Prostate gland (tissue), 2 donors: ENCODE measurements around the gene ALDH16A1. TPM values are rescaled to one million over a fixed set of nuclear protein-coding genes. Genes with fewer than 3 reads are reported as not detected.

Experiments used
- DNase-seq: peaks from one replicate; pipeline ENCODE4 v3.0.0-alpha.2; 2019; ENCODE audit warnings: low spot score
- H3K27ac ChIP-seq, 2 donors: fragments of 200-600 bp; sonication (generic); 2 replicates each; pipeline ENCODE4 v1.5.1; 2017 to 2019
- H3K27me3 ChIP-seq: fragments of 200-600 bp; sonication (generic); replicated peaks from 2 replicates; pipeline ENCODE4 v1.5.1; 2019; ENCODE audit not compliant: insufficient read depth
- H3K36me3 ChIP-seq, 2 donors: fragments of 200-600 bp; sonication (generic); 1 replicate in 1 of 2; 2 replicates in 1 of 2; pipeline versions ENCODE4 v1.5.1 to v1.8.1; 2017 to 2019
- H3K4me1 ChIP-seq: fragments of 200-600 bp; sonication (generic); replicated peaks from 2 replicates; pipeline ENCODE4 v1.5.1; 2019
- H3K4me3 ChIP-seq, 2 donors: fragments of 200-600 bp; sonication (generic); 2 replicates each; pipeline ENCODE4 v1.5.1; 2017 to 2019
- H3K9me3 ChIP-seq: fragments of 200-600 bp; sonication (generic); 2 replicates; pipeline ENCODE4 v1.5.1; 2017
- POLR2A ChIP-seq: fragments of 450-650 bp; IDR thresholded peaks from one replicate; pipeline ENCODE4 v1.6.1; 2016; ENCODE audit warnings: antibody characterized with exemption, mild to moderate bottlenecking
- POLR2AphosphoS5 ChIP-seq: sonication (generic); formaldehyde crosslinking; IDR thresholded peaks from one replicate; pipeline ENCODE4 v1.6.1; 2017; ENCODE audit warnings: antibody characterized with exemption
- WGBS: methylation state at CpG from one replicate; pipeline ENCODE4 v1.1.5; 2018; 5-methylcytosine and 5-hydroxymethylcytosine counted together
- intact Hi-C: fragments of 100-400 bp; cut with DNase I; formaldehyde crosslinking; loops from one replicate; pipeline ENCODE4 v1.14.2; 2022
- total RNA-seq, 2 donors: library from RNA; depleted of rRNA; stranded (reverse); fragments of >200 nt; gene quantifications; one replicate each; pipeline ENCODE4 v1.1.0, GENCODE V29; 2016
- TF ChIP-seq, protein P1 (sequence below), 4 experiments: fragments of 200-600 bp in 2 of 4; fragments of 450-650 bp in 2 of 4; sonication (generic) in 2 of 4; IDR thresholded peaks; 1 replicate in 3 of 4; 2 replicates in 1 of 4; pipeline ENCODE4 v1.5.1; 2016 to 2019; ENCODE audit warnings: antibody characterized with exemption in 4 of 4, mild to moderate bottlenecking in 2 of 4, moderate library complexity in 2 of 4

Gene ALDH16A1
- total RNA-seq, 2 donors from 2014 or later, result 24.3 to 42.0 TPM

DNA sequence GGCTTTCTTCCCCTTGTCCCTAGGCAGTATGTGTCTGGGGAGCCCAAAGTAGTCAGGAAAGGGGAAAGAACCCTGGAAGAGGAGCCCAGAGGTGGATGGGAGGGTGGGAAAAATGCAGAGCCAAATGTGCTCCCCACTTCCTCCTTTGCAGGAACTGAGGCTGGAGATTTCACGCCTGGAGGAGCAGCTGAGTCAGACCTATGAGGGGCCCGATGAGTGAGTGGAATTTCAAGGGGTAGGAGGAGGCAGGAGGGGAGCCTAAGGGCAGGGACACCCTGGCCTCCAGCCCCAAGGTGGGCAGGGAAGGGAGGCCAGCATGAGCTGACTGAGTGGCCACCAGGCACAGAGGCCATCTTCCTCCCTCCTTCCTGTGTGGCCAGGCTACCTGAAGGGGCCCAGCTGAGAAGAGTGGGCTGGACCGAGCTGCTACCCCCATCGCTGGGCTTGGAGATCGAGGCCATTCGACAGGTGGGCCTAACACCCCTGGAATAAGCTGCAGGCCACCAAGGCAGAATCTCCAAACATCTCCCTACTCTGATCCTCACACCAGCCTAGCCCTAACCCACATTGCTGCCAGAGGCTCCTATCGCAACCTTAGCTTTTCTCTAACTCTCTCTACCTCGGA is 44.1 kb upstream of the ALDH16A1 start:
- Histone ChIP-seq H3K4me1 (no peaks in the 10 kb centered on the region), H3K9me3 (no peaks in the 10 kb centered on the region), H3K4me3 (no peak overlapping the region), H3K27me3 (no peaks in the 10 kb centered on the region), H3K36me3 (no peaks in the 10 kb centered on the region), H3K27ac (no peak overlapping the region)
- WGBS, result 87% methylated on average over 8 of the region's 8 CpGs
- DNase-seq, result no peak
- intact Hi-C loops, result no loop called here
- TF ChIP-seq POLR2AphosphoS5, result no peak
- TF ChIP-seq, protein P1, sequence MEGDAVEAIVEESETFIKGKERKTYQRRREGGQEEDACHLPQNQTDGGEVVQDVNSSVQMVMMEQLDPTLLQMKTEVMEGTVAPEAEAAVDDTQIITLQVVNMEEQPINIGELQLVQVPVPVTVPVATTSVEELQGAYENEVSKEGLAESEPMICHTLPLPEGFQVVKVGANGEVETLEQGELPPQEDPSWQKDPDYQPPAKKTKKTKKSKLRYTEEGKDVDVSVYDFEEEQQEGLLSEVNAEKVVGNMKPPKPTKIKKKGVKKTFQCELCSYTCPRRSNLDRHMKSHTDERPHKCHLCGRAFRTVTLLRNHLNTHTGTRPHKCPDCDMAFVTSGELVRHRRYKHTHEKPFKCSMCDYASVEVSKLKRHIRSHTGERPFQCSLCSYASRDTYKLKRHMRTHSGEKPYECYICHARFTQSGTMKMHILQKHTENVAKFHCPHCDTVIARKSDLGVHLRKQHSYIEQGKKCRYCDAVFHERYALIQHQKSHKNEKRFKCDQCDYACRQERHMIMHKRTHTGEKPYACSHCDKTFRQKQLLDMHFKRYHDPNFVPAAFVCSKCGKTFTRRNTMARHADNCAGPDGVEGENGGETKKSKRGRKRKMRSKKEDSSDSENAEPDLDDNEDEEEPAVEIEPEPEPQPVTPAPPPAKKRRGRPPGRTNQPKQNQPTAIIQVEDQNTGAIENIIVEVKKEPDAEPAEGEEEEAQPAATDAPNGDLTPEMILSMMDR (IDR thresholded peaks at IDR 0.05), result no peak
- no peak for TF ChIP-seq POLR2A

DNA sequence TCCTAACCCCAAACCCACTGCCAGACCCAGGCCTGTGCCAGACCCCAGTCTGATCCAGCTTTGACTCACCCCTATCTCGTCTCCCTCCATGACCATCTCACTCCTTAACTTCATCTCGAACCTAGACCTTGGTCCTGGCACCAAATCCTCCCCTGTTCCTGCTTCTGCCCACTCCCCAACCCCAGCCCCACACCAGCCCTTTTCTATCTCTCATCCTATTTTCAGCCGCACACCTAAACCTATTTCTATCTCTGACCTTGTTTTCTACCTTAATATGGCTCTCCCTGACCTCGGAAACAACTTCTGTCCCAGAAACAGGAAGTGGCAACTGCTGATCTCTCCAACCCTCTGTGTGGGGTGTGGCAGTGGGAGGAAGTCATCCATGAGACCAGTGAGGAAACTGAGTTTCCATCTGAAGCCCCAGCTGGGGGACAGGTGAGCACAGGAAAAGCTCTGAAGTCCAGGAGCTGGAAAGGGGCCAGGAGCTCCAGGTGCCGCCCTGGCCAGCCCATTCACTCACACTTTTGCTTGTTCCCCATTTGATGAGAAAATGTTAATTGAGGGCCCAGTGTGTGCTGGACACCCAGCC is 43.5 kb upstream of the ALDH16A1 start:
- Histone ChIP-seq H3K9me3 (no peaks in the 10 kb centered on the region), H3K36me3 (no peaks in the 10 kb centered on the region), H3K4me3 (no peak overlapping the region), H3K27ac (no peak overlapping the region), H3K27me3 (no peaks in the 10 kb centered on the region), H3K4me1 (no peaks in the 10 kb centered on the region)
- TF ChIP-seq, protein P1 (IDR thresholded peaks at IDR 0.05), result no peak
- TF ChIP-seq POLR2A, result no peak
- no peak for TF ChIP-seq POLR2AphosphoS5
- DNase-seq, result no peak
- WGBS, result 88% methylated on average over 5 of the region's 5 CpGs
- intact Hi-C loops, result no loop called here

DNA sequence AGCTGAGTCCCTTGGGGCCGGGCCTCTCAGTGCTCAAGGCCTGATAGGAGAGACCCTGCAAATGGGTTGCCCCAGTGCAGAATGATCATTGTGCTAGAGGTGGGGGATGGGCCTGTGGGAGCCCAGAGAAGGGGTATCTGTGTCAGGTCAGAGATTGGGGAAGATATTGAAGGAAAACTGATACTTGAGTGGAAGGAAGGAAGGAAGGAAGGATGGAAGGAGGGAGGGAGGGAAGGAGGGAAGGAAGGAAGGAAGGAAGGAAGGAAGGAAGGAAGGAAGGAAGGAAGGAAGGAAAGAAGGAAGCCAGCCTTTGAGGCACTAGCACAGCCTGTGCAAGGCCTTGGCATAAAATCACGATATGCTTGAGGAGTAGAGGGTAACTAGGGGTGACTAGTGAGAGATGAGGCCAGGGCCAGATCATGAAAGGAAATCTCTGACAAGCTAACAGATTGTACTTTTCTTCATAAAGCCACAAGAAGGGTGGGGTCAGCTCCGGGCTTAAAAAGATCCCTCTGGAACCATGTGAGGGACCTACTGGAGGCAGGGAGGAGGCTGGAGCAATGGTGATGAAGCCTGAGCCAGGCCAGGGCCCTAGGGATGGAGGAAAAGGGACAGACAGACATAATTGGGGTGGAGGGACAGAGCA is 41.2 kb upstream of the ALDH16A1 start:
- H3K27me3 ChIP-seq, result no peaks in the 10 kb centered on the region
- no peak for DNase-seq
- WGBS, result 69% methylated on average over 3 of the region's 3 CpGs

DNA sequence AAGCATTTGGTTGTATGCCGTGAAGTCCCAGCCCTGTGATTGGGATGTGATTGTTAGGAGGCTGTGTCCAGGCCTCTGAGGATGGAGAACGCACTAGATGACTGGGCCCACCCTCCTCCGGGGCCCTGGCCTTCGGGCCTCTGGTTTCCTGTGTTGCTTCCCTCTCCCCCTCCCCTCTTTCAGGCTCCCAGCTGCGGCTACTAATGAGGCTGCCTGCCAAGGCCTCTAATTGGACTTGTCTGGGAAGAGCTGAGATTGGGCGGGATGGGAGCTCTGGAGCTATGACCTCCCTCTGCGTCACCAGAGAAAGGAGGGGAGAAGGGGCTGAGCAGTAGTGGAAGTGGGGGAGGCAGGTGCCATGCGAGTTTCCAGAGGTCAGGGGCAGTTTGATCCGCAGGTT is 39.7 kb upstream of the ALDH16A1 start:
- H3K4me1 ChIP-seq, result no peaks in the 10 kb centered on the region
- DNase-seq, result no peak
- WGBS, result 62% methylated on average over 7 of the region's 9 CpGs
- H3K9me3 ChIP-seq, result no peaks in the 10 kb centered on the region
- H3K36me3 ChIP-seq, result no peaks in the 10 kb centered on the region
- H3K4me3 ChIP-seq, result no peak overlapping the region
- no peak overlapping the region for H3K27ac ChIP-seq
- TF ChIP-seq POLR2A, result no peak
- TF ChIP-seq, protein P1 (IDR thresholded peaks at IDR 0.05), result no peak
- TF ChIP-seq POLR2AphosphoS5, result no peak
- no peaks in the 10 kb centered on the region for H3K27me3 ChIP-seq
- intact Hi-C loops, result no loop called here

More for the DNA sequence above, 41.2 kb upstream of the ALDH16A1 start:
- Histone ChIP-seq H3K27ac (no peak overlapping the region), H3K36me3 (no peaks in the 10 kb centered on the region), H3K9me3 (no peaks in the 10 kb centered on the region), H3K4me3 (no peak overlapping the region), H3K4me1 (no peaks in the 10 kb centered on the region)
- TF ChIP-seq POLR2A, result no peak
- TF ChIP-seq POLR2AphosphoS5, result no peak
- TF ChIP-seq, protein P1 (IDR thresholded peaks at IDR 0.05), result no peak
- intact Hi-C loops, result no loop called here
